ENCODE data around the gene CLIP2. TPM values are rescaled to one million over a fixed set of nuclear protein-coding genes. Genes with fewer than 3 reads are reported as not detected.

Gene CLIP2
- total RNA-seq, 2 donors from 2014 or later, result 18.6 to 24.1 TPM

- H3K4me3 ChIP-seq, result no peak overlapping the region
- intact Hi-C loops (cut with DNase I), result no loop called here
- no peaks in the 10 kb centered on the region for H3K9me3 ChIP-seq
- H3K4me1 ChIP-seq (replicated peaks), result peaks cover 8% of the 10 kb centered on the region
- H3K27ac ChIP-seq, result no peak overlapping the region
- WGBS, result 67% methylated on average over 9 of the region's 9 CpGs
- no peak for TF ChIP-seq POLR2A (IDR thresholded peaks at IDR 0.05)
- TF ChIP-seq CTCF (IDR thresholded peaks at IDR 0.05), result no peak
- TF ChIP-seq POLR2AphosphoS5 (IDR thresholded peaks at IDR 0.05), result no peak
- H3K27me3 ChIP-seq (replicated peaks; ENCODE audit: insufficient read depth), result no peaks in the 10 kb centered on the region
- no peak for DNase-seq (ENCODE audit: low spot score)
- H3K36me3 ChIP-seq, result no peaks in the 10 kb centered on the region
Observed at GRCh38 chr7:74284781-74285259, 4.4 kb upstream of the CLIP2 start.

DNA sequence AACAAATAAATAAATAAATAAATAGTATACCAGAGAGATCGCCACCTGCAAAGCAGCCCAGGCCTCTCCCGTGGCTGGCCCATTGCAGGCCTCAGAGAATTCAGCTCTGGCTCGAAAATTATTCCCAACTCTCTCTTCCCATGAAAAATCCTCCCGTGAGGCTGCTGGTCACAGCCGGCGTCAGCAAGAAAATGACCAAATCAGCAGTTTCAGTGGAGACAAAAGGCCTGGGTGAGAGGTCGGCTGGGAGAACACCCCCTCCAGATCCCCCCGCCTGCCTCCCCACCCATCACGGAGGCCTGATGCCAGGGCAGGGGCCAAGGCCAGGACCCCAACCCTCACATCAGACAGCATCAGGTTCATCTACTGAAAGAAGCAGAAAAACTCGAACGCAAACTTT, 3.1 kb upstream of the CLIP2 start:
- WGBS, result 89% methylated on average over 11 of the region's 11 CpGs
- no peak for TF ChIP-seq POLR2AphosphoS5 (IDR thresholded peaks at IDR 0.05)
- TF ChIP-seq CTCF (IDR thresholded peaks at IDR 0.05), result no peak
- no peak for TF ChIP-seq POLR2A (IDR thresholded peaks at IDR 0.05)
- no peaks in the 10 kb centered on the region for H3K9me3 ChIP-seq
- H3K36me3 ChIP-seq, result no peaks in the 10 kb centered on the region
- peaks cover 9% of the 10 kb centered on the region for H3K4me1 ChIP-seq (replicated peaks)
- no peak overlapping the region for H3K4me3 ChIP-seq
- H3K27ac ChIP-seq, result no peak overlapping the region
- no peaks in the 10 kb centered on the region for H3K27me3 ChIP-seq (replicated peaks; ENCODE audit: insufficient read depth)
- intact Hi-C loops (cut with DNase I), result no loop called here
- DNase-seq (ENCODE audit: low spot score), result no peak

GRCh38 chr7:74287303-74288033, 1.7 kb upstream of the CLIP2 start:
- 82% methylated on average over 7 of the region's 7 CpGs for WGBS
- Histone ChIP-seq H3K4me1 (replicated peaks) (peaks cover 9% of the 10 kb centered on the region), H3K9me3 (no peaks in the 10 kb centered on the region), H3K27ac (no peak overlapping the region), H3K4me3 (no peak overlapping the region), H3K36me3 (no peaks in the 10 kb centered on the region), H3K27me3 (replicated peaks; ENCODE audit: insufficient read depth) (no peaks in the 10 kb centered on the region)
- intact Hi-C loops (cut with DNase I), result loop anchor here (2.0 kb wide), 1 partner anchor 17 kb away; no protein-coding TSS in a partner anchor
- TF ChIP-seq POLR2AphosphoS5 (IDR thresholded peaks at IDR 0.05) (no peak), CTCF (IDR thresholded peaks at IDR 0.05) (no peak), POLR2A (IDR thresholded peaks at IDR 0.05) (no peak)
- DNase-seq (ENCODE audit: low spot score), result no peak

DNA sequence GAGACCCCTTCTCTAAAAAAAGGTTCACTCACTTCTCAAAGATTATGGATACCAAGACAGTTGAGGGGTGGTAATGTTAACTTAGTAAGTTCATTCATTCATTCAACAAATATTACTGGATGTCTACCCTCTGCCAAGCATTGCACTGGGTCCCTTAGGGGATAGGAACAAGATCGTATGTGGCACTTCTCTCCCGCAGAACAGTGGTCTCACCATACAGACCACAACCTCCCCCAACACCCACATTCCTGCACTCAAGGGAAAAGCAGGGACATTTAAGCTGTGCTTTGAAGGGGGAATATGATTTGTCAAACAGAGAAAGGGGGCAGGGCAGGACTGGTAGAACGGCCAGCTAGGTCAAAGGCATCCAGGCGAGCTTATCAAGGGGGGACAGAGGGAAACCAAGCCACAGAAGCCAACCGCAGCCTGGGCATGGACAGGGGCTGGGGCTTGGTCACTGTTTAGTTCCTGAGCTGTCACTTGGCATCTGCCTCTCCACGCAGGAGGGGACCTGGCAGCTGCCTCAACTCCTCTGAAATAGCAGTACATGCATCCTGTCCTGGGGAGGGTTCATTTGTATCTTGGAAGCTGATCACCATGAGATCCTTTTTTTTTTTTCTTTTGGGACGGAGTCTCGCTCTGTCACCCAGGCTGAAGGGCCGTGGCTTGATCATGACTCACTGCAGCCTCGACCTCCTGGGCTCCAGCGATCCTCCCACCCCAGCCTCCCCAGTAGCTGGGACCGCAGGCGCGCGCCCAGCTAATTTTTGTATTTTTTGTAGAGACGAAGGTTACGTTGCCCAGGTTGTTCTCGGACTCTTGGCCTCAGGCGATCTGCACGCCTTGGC, 949 bp upstream of the CLIP2 start:
- H3K4me3 ChIP-seq, result peak overlapping the region; percentile 74 to 80
- no peaks in the 10 kb centered on the region for H3K27me3 ChIP-seq (replicated peaks; ENCODE audit: insufficient read depth)
- WGBS, result 41% methylated on average over 20 of the region's 20 CpGs
- H3K36me3 ChIP-seq, result no peaks in the 10 kb centered on the region
- no peaks in the 10 kb centered on the region for H3K9me3 ChIP-seq
- intact Hi-C loops (cut with DNase I), result loop anchor here (2.0 kb wide), 1 partner anchor 17 kb away; no protein-coding TSS in a partner anchor
- TF ChIP-seq CTCF (IDR thresholded peaks at IDR 0.05), result no peak
- H3K27ac ChIP-seq, result no peak overlapping the region
- H3K4me1 ChIP-seq (replicated peaks), result peaks cover 9% of the 10 kb centered on the region
- no peak for DNase-seq (ENCODE audit: low spot score)

Data from prostate gland (tissue), 2 donors.